ENCODE measurements around the gene STK11IP.
A peak's percentile ranks its signal among the peaks of the same experiment; 100 is the strongest.

STK11IP gene
- 29.3 to 38.8 (median 36.5) reads per million in 3 experiments for total RNA-seq

GRCh38 chr2:219597552-219598307 lies at the start of gene STK11IP:
Gene STK11IP, plus strand, starts transcription at chr2:219597857. Its CDS starts 263 bp downstream, at chr2:219598120.
- peak; percentile 87 for DNase-seq

DNA sequence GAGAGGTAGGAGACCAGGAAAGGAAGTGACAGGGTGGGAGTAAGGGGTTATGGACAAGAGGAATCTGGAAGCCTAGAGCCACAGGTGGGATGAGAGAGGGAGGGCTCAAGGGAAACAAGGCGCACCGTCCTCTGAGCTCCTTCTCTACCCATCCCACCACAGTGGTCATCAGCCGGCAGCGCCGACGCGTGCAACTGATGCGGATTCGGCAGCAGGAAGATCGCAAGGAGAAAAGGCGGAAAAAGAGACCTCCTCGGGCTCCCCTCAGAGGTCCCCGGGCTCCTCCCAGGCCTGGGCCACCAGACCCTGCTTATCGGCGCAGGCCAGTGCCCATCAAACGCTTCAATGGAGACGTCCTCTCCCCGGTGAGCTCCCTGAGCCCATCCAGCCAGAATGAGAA lies 48.7 kb upstream of the STK11IP start:
- no peak for DNase-seq

DNA sequence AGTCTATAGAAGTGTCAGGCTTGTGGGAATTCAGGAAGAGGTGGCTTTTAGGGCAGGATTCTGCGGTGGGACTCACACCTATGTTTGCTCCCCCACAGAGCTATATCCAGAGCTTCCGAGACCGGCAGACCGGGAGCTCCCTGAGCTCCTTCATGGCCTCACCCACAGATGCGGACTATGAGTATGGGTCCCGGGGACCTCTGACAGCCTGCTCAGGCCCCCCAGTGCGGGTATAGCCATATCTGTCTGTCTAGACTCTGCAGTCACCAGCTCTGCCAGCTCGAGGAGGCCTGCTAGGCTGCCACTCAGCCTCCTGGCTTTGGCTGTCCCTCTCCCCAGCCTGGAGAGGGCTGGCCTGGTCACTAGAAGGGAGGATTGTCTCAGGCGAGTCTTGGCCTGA lies 48.0 kb upstream of the STK11IP start:
- DNase-seq = no peak

GRCh38 chr2:219551441-219552381 lies 45.9 kb upstream of the STK11IP start:
- DNase-seq = peak; percentile 17

- DNase-seq = peak; percentile 70
Observed at GRCh38 chr2:219552382-219553167, 45.1 kb upstream of the STK11IP start.

- no peak for DNase-seq
Observed at GRCh38 chr2:219553168-219553417, 44.6 kb upstream of the STK11IP start.

- DNase-seq = no peak
Observed at GRCh38 chr2:219553463-219553963, 44.1 kb upstream of the STK11IP start.

DNA sequence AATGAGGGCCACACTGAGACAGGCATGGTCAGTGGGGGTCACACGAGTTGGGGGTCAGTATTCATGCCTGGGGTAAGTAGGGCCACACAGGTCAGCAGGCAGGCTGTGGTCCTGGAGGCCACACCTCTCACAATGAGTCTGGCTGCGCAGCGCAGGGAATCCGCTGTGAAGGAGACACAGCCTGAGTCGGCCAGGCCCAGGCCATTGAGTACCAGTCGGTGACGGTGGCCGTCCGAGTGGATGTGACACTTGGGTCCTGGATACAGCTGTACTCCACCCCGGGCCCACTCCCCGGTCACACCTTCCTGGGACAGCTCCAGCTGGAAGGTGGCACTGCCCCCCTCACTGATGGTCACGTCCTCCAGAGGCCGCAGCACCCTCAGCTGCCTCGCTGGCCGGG lies 43.3 kb upstream of the STK11IP start:
- DNase-seq = no peak

GRCh38 chr2:219555956-219556355 lies 41.7 kb upstream of the STK11IP start:
- DNase-seq = no peak

DNA sequence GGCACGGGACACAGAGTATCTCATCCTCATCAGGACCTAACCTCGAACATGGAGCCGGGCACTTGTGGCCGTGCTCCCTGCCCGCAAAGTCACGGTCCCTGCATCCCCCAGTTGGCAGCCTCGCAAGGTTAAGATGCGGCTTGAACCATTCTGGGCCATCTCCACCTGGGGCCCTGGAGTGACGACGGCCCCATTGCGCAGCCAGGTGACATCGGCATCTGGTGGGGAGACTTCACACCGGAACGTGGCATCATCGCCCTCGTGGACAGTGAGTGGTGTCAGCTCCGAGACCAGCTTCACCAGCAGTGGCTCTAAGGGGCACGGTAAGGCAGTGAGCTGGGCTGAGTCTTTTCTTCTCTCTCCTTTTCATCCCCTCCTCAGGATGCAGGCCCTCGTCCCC lies 41.2 kb upstream of the STK11IP start:
- no peak for DNase-seq

DNA sequence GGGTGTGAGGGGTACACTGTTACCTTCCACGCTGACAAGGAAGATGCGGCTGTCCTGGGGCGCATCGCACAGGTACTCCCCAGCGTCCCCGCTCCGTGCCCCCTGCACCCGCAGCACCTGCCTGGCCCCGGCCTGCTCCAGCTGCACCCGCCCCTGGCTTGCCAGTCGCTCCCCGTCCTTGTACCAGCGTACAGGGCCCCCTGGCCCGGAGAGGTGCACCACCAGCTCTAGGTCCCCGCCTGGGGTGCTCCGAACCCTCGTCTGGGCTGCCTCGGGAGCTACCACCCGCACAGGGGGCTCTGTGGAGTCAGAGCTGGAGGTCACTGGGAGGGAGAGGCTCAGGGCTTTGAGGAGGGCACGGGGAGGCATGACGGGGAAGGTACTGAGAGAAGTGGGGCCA lies 40.3 kb upstream of the STK11IP start:
- DNase-seq = no peak

- no peak for DNase-seq
Observed at GRCh38 chr2:219557791-219558785, 39.6 kb upstream of the STK11IP start.

GRCh38 chr2:219559156-219559915 lies 38.3 kb upstream of the STK11IP start:
- no peak for DNase-seq

- DNase-seq = no peak
Observed at GRCh38 chr2:219560037-219560892, 37.4 kb upstream of the STK11IP start.

DNA sequence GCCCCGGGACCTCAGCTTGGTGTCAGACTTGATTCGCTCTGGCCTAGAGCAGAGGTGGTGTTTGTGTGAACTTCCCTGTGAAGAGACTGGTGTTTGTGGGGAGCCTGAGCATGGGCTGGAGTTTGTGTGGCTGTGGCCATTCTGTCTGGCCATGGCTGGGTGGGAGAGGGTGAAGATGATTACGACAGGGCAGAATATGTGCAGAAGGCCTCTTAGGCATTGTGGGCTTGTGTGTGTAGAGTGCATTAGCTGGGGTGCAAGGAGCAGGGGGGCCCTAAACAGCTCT lies 36.8 kb upstream of the STK11IP start:
- DNase-seq = no peak

DNA sequence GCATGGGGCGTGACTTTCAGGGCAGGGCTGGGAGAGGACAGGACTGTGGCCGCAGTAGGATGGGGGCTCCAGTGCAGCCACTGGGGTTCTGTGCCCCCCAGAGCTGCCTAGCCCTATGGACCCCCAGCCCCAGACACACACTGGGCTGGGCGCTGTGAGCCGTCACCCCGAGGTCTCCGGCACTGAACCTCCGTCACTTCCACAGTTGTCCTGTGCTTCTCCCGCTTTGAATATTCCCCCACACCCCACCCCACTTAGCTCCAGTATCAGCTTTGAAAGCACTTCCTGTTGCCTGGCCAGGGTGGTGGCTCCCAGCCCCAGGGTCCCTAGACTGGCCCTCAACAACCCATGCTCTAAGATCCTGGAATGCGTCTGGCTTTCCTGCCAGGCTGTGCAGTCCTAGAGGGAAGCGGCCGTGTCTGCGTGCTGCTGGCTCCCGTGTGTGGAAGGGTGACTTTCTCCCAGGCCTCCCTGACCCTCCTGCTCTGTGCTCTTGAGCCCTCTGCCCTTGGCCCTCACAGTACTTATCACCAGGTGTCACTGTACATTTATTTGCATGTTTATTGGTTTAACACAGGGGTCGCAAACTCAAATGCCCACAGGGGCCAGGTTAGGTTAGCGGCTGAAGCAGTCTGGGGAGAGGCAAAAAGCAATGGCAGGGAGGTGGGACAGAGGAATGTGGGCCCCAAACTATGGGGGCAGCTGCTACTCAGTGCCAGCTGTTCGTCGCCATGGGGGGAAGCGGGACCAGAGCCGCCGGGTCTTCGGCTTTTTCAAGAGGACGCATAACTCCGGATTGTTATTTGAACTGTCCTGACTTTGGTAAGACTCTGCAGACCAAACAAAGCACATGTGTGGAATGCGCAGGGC lies 36.2 kb upstream of the STK11IP start:
- no peak for DNase-seq

DNA sequence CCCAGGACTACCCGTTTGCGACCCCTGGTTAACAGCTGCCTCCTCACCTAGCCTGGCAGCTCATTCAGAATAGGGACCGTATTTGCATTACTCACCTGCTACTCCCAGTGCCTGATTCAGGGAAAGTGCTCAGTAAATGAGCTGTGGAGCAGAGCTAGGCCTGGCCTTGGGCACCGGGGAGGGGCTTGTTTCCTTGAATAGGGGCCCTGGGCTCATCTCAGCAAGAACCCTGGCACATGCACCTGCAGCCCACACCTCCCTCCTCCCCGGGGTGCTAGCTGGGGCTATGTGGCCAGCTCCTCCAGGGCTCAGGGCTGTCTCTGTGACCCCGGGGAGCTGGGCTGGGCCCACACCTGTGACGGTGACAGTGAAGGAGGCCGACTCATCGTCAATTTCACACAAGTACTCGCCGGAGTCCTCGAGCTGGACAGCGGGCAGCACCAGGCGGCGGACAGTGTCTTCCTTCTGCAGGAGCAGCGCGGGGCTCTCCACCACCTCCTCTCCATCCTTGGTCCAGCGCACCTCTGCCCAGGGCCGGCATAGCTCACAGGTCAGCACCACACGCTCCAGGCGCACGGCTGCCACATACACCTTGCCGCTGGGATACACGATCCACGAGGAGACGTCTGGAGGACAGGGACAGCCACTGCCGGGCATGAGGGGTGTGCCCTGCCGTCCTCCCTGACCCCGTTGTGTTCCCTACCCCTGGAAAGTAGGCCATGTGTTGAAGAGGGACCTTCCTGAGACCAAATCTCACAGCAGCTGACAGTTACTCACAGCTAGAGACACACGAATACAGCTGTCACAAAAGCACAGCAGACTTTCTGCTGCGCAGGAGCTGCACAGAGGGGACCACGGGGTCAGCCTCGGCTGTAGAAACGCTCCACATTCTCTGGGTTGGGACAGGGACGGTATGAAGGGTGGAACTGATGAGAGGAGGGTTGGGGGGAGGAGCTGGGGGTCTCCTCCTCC lies 35.3 kb upstream of the STK11IP start:
- DNase-seq = no peak
